Measurements from ENCODE around the gene CPNE1. TPM values are rescaled to one million over a fixed set of nuclear protein-coding genes. Genes with fewer than 3 reads are reported as not detected.

CPNE1 gene
- total RNA-seq, 1 experiment from 2014 or later = 217 TPM

GRCh38 chr20:35699957-35700624 is 35.4 kb upstream of the CPNE1 start:
- CTCF ChIA-PET = no interaction called here
- ATAC-seq = no peak

GRCh38 chr20:35699127-35699956 is 34.6 kb upstream of the CPNE1 start, which contains the start of the genes NFS1 and ROMO1:
TSS of gene NFS1 (minus strand) at chr20:35699352. CDS start at chr20:35699288, 64 bp downstream.
TSS of gene ROMO1 (plus strand) at chr20:35699405. CDS start at chr20:35699633, 228 bp downstream.
- Histone ChIP-seq H3K4me3 (ENCODE audit: low read depth in 2 of 2, low read length in 2 of 2) (peak within 1 kb of the TSS; percentile 80 to 86), H3K27ac (ENCODE audit: low read length) (peak within 1 kb of the TSS; percentile 93), H3K4me1 (ENCODE audit: control insufficient read depth, insufficient read depth, low read length) (peaks cover 21% of the 10 kb centered on the region), H3K27me3 (ENCODE audit: control insufficient read depth, insufficient read depth, low read length) (no peaks in the 10 kb centered on the region), H3K36me3 (ENCODE audit: control insufficient read depth, insufficient read depth, low read length) (peaks cover 29% of the 10 kb centered on the region), H3K9me3 (ENCODE audit: control insufficient read depth, insufficient read depth, low read depth, low read length) (no peaks in the 10 kb centered on the region)
- in situ Hi-C loops (cut with HindIII; ENCODE audit: low pct_unique_long_range_greater_than_20kb, low sequenced_read_pairs) (no loop called here), intact Hi-C loops (cut with micrococcal nuclease; ENCODE audit: unreplicated experiment) (no loop called here)
- TF ChIP-seq POLR2AphosphoS5 (IDR thresholded peaks at IDR 0.05; ENCODE audit: low read depth, low read length) (peak; percentile 91), REST (IDR thresholded peaks at IDR 0.05; ENCODE audit: insufficient read depth in 1 of 2, low read depth in 2 of 2, low read length in 1 of 2) (0 out of 4 replicates have a peak, but pooled peaks of 1 of the 2 experiments have one; percentile 9), SIN3A (IDR thresholded peaks at IDR 0.05; ENCODE audit: borderline replicate concordance, insufficient read depth, low read depth, low read length) (peak; percentile 96), CTCF (IDR thresholded peaks at IDR 0.05) (no peak; the same call in 1 of the 2 replicates), TCF7L2 (IDR thresholded peaks at IDR 0.05; ENCODE audit: low read depth, low read length) (0 out of 2 replicates have a peak, but pooled peaks have one; percentile 19)
- ChIA-PET CTCF (interaction anchor here (0.6 kb wide), 2 partner anchors 72 to 138 kb away, joined by 3 to 4 read pairs; partner anchors contain the start of gene PHF20), POLR2A (interaction anchor here (0.5 to 0.6 kb wide), 9 partner anchors 11 to 178 kb away, joined by 3 to 11 read pairs (median 3); no protein-coding TSS in a partner anchor)
- ATAC-seq (peak; percentile 92), DNase-seq (ENCODE audit: low read depth, low spot score) (no peak)
- no TSS peak for BruUV-seq (replicated peaks)

More at GRCh38 chr20:35699957-35700624, 35.4 kb upstream of the CPNE1 start:
- H3K4me3 ChIP-seq (ENCODE audit: low read depth in 2 of 2, low read length in 2 of 2) = peak overlapping the region; percentile 80 to 86
- no peaks in the 10 kb centered on the region for H3K27me3 ChIP-seq (ENCODE audit: control insufficient read depth, insufficient read depth, low read length)
- H3K36me3 ChIP-seq (ENCODE audit: control insufficient read depth, insufficient read depth, low read length) = peaks cover 33% of the 10 kb centered on the region
- no peak for DNase-seq (ENCODE audit: low read depth, low spot score)
- peaks cover 23% of the 10 kb centered on the region for H3K4me1 ChIP-seq (ENCODE audit: control insufficient read depth, insufficient read depth, low read length)
- TF ChIP-seq TCF7L2 (IDR thresholded peaks at IDR 0.05; ENCODE audit: low read depth, low read length) = no peak
- no peak for TF ChIP-seq REST (IDR thresholded peaks at IDR 0.05; ENCODE audit: insufficient read depth in 1 of 2, low read depth in 2 of 2, low read length in 1 of 2)
- H3K27ac ChIP-seq (ENCODE audit: low read length) = peak overlapping the region; percentile 93
- in situ Hi-C loops (cut with HindIII; ENCODE audit: low pct_unique_long_range_greater_than_20kb, low sequenced_read_pairs) (no loop called here), intact Hi-C loops (cut with micrococcal nuclease; ENCODE audit: unreplicated experiment) (no loop called here)
- H3K9me3 ChIP-seq (ENCODE audit: control insufficient read depth, insufficient read depth, low read depth, low read length) = no peaks in the 10 kb centered on the region
- POLR2A ChIA-PET = no interaction called here
- TSS peak; percentile 89 for BruUV-seq (replicated peaks)
